NCI-H187 treated with DMSO at 0.1 percent for 48 hours (cell line): ENCODE results near the gene FLVCR1.

Experiments used
- DNase-seq: peaks from one replicate; lab custom pipeline; 2025; lab: John Stamatoyannopoulos, UW

The FLVCR1 gene

GRCh38 chr1:212945463-212946160 is 87.5 kb downstream of the FLVCR1 start:
- no peak for DNase-seq

- DNase-seq: no peak
Measured at GRCh38 chr1:212946872-212947271, 88.8 kb downstream of the FLVCR1 start.
